AG09319 (cell line): ENCODE data around the gene PUSL1.

Source experiments
- DNase-seq: peaks from one replicate; pipeline ENCODE4 v3.0.0-alpha.2; 2010; ENCODE audit warnings: low read depth; ENCODE audit errors: extremely low read depth
- TF ChIP-seq, protein P1 (sequence below): IDR thresholded peaks from 2 replicates; pipeline ENCODE4 v1.5.1; 2011; ENCODE audit warnings: low read depth, mild to moderate bottlenecking, inconsistent platforms, low read length, moderate library complexity

PUSL1 gene

DNA sequence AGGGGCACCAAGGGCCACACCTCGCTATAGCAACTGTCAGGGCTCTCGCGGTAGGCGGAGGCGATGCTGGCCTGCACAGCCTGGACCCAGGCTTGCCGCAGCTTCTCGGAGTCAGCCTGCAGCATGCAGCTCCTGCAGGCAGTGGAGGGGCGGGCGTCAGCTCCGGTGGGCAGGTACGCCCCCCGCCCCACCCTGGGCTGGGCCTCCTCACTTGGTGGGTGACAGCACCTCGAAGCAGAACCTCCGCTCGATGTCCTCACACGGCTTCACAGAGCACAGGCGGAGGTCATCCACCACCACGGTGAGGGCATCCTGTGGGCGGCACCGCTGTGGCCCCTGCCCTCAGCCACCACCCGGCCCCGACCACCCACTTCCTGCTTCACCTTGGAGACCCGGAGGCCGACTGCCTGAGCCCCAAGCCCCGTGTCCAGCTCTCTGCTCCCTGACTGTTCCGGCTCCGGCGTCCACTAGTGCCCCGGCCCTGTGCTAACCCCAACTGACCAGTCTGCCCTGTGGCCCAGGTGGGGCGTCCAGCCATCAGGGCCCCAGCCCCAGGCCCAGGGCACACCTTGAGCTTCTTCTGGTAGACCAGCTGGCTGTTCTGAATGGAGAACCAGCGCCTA is 10.5 kb upstream of the PUSL1 start:
- no peak for DNase-seq
- TF ChIP-seq, protein P1, sequence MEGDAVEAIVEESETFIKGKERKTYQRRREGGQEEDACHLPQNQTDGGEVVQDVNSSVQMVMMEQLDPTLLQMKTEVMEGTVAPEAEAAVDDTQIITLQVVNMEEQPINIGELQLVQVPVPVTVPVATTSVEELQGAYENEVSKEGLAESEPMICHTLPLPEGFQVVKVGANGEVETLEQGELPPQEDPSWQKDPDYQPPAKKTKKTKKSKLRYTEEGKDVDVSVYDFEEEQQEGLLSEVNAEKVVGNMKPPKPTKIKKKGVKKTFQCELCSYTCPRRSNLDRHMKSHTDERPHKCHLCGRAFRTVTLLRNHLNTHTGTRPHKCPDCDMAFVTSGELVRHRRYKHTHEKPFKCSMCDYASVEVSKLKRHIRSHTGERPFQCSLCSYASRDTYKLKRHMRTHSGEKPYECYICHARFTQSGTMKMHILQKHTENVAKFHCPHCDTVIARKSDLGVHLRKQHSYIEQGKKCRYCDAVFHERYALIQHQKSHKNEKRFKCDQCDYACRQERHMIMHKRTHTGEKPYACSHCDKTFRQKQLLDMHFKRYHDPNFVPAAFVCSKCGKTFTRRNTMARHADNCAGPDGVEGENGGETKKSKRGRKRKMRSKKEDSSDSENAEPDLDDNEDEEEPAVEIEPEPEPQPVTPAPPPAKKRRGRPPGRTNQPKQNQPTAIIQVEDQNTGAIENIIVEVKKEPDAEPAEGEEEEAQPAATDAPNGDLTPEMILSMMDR: no peak

DNA sequence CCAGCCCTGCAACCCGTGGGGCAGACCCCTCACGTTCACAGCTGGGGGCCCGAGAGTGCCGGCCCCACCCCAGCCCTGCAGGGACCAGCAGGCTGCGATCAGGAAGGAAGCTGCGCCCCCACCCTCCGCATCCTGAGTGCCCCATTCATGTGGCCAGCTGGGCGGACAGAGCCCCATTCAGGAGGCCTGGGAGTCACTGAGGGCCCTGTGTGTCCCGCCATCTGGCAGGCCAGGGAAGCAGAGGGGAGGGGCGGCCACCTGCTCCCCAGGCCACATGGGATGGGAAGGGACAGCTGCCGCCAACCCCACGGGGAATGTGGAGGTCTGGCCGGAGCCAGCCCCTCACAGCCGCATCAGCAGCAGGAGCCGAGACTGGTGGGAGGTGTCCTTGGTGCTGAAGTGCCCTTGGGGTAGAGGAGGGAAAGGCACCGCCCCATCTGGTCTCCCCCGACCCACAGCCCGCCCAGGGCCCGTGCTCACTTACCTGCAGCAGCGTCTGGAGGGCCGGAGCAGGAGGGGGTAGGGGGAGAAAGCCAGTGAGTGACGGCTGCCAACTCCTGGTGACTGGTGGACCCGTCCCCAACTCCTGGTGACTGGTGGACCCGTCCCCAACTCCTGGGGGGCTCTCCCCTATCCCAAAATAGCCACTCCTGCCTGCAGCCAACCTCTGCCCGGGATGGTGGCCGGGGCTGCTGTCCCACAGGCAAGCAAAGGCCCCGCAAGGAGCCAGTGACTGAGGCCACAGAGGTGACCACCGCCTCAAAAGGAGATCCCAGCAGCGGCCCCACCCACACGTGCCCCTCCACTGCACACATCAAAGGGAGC is 9.3 kb upstream of the PUSL1 start:
- TF ChIP-seq, protein P1: no peak
- no peak for DNase-seq

DNA sequence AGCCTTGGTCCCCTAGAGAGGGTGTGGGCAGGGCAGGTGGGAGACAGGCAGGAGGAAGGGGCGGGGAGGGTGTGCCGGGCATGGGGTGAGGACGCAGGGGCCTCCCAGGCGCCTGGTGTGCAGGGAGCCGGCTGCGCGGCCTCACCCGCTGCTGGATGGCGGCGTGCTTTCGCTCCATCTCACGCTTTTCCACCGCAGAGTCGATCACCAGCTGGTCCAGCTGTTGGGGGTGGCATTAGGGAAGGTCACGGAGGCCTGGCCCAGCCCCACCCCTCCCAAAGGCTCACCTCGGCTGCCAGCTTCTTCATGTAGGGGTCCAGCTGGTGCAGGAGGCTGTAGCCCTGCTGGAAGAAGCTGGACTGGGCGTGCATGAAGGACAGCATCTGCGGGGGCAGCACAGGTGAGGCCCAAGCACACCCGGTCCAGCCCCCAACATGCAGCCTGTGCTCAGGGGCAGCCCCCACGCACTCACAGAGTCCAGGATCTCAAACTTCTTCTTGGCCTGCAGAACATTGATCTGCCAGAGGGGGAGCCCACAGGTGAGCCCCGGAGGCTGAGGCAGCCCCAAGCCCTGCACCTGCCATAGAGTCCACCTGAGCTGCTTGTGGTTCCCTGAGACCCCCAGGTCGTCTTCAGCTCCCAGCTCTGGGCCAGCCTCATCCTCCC is 8.6 kb upstream of the PUSL1 start:
- TF ChIP-seq, protein P1: peak; percentile 2; the same call in 1 of the 2 replicates
- no peak for DNase-seq

DNA sequence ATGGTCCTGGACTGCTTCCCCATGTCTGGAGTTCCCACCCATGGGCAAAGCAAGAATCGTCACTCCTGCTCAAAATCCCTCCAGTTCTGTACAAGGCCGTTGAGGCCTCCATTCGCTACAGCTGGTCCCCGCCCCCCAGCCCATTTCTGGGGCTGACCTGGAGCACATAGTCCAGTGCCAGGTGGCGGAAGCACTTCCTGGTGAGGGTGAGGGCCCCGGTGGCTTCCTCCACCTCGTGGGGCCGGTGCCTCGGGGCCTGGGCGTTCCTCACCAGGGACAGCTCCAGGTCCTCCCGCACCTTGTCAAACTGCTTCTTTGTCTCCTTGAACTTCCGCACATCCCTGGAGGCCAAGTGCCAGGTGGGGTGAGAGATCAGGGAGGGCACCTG is 8.1 kb upstream of the PUSL1 start:
- DNase-seq: no peak
- TF ChIP-seq, protein P1: no peak

DNA sequence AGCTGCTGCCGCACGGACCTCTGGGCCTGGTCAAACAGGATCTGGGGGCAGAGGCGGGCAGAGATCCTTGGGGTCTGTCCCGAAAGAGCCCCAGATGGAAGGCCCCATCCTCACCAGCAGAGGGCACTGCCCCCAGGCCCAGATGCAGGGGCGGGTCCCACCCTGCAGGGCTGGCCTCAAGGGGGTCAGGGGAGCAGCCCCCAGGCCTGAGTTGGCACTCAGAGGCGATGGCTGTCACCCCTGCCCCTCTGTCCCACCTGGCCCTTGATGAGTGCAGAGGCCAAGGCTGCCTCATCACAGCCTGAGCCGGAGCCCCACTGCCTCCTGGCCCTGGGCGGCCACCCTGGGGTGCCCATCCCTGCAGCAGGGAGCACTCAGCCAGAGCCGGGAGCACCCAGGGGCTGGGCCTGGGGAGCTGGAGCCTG is 6.4 kb upstream of the PUSL1 start:
- DNase-seq: no peak
- TF ChIP-seq, protein P1: peak; percentile 42

DNA sequence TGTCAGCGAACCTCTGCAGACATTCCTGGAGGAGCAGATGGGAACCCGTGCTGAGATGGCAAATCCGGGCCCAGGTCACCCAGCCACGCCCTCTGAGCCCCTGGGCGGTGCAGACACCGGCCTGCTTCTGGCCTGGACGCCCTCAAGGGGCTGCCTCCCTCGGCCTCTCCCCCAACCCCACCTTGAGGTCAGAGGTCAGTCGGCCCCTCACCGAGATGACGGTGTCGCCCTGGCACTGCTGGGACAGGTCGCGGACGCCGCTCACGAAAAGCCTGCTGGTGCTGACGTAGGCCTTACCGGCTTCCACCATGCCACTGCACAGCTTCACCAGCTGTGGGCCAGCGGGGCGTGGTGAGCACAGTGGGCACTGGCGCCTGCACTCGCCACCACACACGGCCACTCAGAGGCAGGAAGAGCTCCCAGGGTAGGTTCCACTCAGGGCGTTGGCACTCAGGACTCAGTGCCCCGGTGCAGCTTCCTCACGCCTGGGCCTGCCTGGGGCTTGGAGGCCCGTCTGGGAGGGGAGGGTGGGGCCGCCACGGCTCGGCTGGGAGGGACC is 5.4 kb upstream of the PUSL1 start:
- TF ChIP-seq, protein P1: no peak
- no peak for DNase-seq
